ENCODE results near the gene KLK13.

DNA sequence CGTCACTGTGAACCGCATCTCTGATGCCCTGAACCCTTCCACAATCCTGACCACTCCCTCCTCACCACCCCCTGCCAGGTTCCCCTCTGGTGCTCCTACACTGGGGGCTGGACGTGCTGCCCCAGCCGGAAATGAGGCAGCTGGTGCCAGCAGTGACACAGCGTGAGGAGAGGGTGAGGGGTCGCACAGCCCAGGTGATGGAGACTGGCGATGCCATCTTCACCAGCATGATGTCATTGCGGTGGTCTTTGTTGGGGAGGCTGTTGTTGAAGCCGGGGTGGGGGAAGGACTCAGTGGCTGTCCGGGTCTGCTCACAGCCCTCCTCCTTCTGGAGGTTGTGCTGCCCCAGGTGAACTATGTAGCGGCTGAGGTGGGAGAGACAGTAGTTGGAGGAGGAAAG is 40.9 kb downstream of the KLK13 start:
- TF ChIP-seq, protein P1, sequence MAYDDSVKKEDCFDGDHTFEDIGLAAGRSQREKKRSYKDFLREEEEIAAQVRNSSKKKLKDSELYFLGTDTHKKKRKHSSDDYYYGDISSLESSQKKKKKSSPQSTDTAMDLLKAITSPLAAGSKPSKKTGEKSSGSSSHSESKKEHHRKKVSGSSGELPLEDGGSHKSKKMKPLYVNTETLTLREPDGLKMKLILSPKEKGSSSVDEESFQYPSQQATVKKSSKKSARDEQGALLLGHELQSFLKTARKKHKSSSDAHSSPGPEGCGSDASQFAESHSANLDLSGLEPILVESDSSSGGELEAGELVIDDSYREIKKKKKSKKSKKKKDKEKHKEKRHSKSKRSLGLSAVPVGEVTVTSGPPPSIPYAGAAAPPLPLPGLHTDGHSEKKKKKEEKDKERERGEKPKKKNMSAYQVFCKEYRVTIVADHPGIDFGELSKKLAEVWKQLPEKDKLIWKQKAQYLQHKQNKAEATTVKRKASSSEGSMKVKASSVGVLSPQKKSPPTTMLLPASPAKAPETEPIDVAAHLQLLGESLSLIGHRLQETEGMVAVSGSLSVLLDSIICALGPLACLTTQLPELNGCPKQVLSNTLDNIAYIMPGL (CRISPR knock-in tag; IDR thresholded peaks at IDR 0.05; ENCODE audit: borderline replicate concordance): no peak
- TF ChIP-seq, protein P2, sequence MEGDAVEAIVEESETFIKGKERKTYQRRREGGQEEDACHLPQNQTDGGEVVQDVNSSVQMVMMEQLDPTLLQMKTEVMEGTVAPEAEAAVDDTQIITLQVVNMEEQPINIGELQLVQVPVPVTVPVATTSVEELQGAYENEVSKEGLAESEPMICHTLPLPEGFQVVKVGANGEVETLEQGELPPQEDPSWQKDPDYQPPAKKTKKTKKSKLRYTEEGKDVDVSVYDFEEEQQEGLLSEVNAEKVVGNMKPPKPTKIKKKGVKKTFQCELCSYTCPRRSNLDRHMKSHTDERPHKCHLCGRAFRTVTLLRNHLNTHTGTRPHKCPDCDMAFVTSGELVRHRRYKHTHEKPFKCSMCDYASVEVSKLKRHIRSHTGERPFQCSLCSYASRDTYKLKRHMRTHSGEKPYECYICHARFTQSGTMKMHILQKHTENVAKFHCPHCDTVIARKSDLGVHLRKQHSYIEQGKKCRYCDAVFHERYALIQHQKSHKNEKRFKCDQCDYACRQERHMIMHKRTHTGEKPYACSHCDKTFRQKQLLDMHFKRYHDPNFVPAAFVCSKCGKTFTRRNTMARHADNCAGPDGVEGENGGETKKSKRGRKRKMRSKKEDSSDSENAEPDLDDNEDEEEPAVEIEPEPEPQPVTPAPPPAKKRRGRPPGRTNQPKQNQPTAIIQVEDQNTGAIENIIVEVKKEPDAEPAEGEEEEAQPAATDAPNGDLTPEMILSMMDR (IDR thresholded peaks at IDR 0.05): no peak

Data from A549 (cell line).